Fibroblast of lung (primary cell): ENCODE data around the gene WIPF2.

Experiments
- EZH2 ChIP-seq: IDR thresholded peaks from 2 replicates; pipeline ENCODE4 v1.5.1; 2012; ENCODE audit warnings: low read length, control low read depth, mild to moderate bottlenecking; ENCODE audit errors: missing control alignments
- TF ChIP-seq, protein P1 (sequence below), 2 donors: IDR thresholded peaks in 1 of 2; conservative IDR thresholded peaks in 1 of 2; 1 replicate in 1 of 2; 2 replicates in 1 of 2; pipeline ENCODE4 v1.5.1; 2011 to 2012; ENCODE audit warnings: low read length in 2 of 2, control low read depth in 1 of 2, inconsistent platforms in 1 of 2, low read depth in 1 of 2, mild to moderate bottlenecking in 1 of 2

DNA sequence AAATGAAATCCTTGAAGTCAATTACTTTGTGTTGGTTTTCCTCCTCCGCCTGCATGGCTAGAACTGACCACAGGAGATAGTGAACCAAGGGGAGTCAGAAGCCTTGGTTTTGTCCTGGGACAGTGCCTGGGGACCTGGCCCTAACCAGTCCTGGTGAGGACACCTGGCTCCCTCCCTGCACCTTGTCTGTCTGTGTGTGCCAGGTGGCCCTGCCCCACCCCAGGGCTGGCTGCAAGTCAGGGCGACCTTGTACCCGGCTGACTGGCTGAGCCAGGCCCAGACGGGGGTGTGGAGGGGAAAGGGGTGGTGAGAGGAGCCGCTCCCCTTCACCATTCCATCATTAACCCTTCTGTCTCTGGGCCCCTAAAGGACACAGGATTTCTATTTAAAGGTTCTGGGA is 38.4 kb upstream of the WIPF2 start:
- TF ChIP-seq EZH2 = no peak
- TF ChIP-seq, protein P1, sequence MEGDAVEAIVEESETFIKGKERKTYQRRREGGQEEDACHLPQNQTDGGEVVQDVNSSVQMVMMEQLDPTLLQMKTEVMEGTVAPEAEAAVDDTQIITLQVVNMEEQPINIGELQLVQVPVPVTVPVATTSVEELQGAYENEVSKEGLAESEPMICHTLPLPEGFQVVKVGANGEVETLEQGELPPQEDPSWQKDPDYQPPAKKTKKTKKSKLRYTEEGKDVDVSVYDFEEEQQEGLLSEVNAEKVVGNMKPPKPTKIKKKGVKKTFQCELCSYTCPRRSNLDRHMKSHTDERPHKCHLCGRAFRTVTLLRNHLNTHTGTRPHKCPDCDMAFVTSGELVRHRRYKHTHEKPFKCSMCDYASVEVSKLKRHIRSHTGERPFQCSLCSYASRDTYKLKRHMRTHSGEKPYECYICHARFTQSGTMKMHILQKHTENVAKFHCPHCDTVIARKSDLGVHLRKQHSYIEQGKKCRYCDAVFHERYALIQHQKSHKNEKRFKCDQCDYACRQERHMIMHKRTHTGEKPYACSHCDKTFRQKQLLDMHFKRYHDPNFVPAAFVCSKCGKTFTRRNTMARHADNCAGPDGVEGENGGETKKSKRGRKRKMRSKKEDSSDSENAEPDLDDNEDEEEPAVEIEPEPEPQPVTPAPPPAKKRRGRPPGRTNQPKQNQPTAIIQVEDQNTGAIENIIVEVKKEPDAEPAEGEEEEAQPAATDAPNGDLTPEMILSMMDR (conservative IDR thresholded peaks at IDR 0.05 in 1 of 2, IDR thresholded peaks at IDR 0.05 in 1 of 2; ENCODE audit: low read depth in 1 of 2, low read length in 2 of 2) = no peak
